HL-60 (cell line): ENCODE results near the gene DRC7.

Source experiments
- DNase-seq, 2 experiments: peaks; one replicate each; pipeline ENCODE4 v3.0.0-alpha.2; 2010 to 2020; ENCODE audit warnings: low read depth in 1 of 2, low spot score in 1 of 2
- H3K27ac ChIP-seq: fragments of 250-450 bp; sonication (Bioruptor Pico); replicated peaks from 2 replicates; pipeline ENCODE4 v1.5.1; 2020; ENCODE audit warnings: mild to moderate bottlenecking, moderate library complexity
- H3K27me3 ChIP-seq: fragments of 250-450 bp; sonication (Bioruptor Pico); 2 replicates; pipeline ENCODE4 v1.5.1; 2021; ENCODE audit warnings: mild to moderate bottlenecking, moderate library complexity; ENCODE audit not compliant: insufficient read depth, poor library complexity, severe bottlenecking
- H3K4me3 ChIP-seq: replicated peaks from 2 replicates; pipeline ENCODE4 v1.5.1; 2011; ENCODE audit warnings: mild to moderate bottlenecking, control low read depth, low read length; ENCODE audit not compliant: insufficient read depth
- GABPA ChIP-seq: IDR thresholded peaks from 2 replicates; pipeline ENCODE4 v1.6.1; 2012; ENCODE audit warnings: low read depth
- POLR2AphosphoS5 ChIP-seq: IDR thresholded peaks from 2 replicates; pipeline ENCODE4 v1.6.1; 2012; ENCODE audit warnings: low read depth
- REST ChIP-seq: IDR thresholded peaks from 2 replicates; pipeline ENCODE4 v1.6.1; 2012; ENCODE audit warnings: low read depth; ENCODE audit not compliant: insufficient replicate concordance
- SPI1 ChIP-seq: IDR thresholded peaks from 2 replicates; pipeline ENCODE4 v1.6.1; 2012; ENCODE audit warnings: low read depth, mild to moderate bottlenecking, borderline replicate concordance
- TF ChIP-seq, protein P1 (sequence below): IDR thresholded peaks from one replicate; pipeline ENCODE4 v1.5.1; 2011; ENCODE audit warnings: low read length, control low read depth, inconsistent platforms; ENCODE audit not compliant: insufficient read depth

DRC7 gene

GRCh38 chr16:57694231-57694724, 328 bp upstream of the DRC7 start:
- Histone ChIP-seq H3K27me3 (no peaks in the 10 kb centered on the region), H3K27ac (peak overlapping the region; percentile 97), H3K4me3 (no peak overlapping the region)
- TF ChIP-seq GABPA = no peak
- TF ChIP-seq POLR2AphosphoS5 = no peak
- TF ChIP-seq SPI1 = no peak
- TF ChIP-seq REST = no peak
- TF ChIP-seq, protein P1, sequence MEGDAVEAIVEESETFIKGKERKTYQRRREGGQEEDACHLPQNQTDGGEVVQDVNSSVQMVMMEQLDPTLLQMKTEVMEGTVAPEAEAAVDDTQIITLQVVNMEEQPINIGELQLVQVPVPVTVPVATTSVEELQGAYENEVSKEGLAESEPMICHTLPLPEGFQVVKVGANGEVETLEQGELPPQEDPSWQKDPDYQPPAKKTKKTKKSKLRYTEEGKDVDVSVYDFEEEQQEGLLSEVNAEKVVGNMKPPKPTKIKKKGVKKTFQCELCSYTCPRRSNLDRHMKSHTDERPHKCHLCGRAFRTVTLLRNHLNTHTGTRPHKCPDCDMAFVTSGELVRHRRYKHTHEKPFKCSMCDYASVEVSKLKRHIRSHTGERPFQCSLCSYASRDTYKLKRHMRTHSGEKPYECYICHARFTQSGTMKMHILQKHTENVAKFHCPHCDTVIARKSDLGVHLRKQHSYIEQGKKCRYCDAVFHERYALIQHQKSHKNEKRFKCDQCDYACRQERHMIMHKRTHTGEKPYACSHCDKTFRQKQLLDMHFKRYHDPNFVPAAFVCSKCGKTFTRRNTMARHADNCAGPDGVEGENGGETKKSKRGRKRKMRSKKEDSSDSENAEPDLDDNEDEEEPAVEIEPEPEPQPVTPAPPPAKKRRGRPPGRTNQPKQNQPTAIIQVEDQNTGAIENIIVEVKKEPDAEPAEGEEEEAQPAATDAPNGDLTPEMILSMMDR = no peak
- no peak for DNase-seq

GRCh38 chr16:57695680-57696069, 1.1 kb downstream of the DRC7 start:
- H3K27ac ChIP-seq = peak overlapping the region; percentile 97
- no peaks in the 10 kb centered on the region for H3K27me3 ChIP-seq
- no peak overlapping the region for H3K4me3 ChIP-seq
- no peak for DNase-seq
- TF ChIP-seq SPI1 = no peak
- TF ChIP-seq, protein P1 = no peak
- TF ChIP-seq GABPA = no peak
- TF ChIP-seq REST = no peak

DNA sequence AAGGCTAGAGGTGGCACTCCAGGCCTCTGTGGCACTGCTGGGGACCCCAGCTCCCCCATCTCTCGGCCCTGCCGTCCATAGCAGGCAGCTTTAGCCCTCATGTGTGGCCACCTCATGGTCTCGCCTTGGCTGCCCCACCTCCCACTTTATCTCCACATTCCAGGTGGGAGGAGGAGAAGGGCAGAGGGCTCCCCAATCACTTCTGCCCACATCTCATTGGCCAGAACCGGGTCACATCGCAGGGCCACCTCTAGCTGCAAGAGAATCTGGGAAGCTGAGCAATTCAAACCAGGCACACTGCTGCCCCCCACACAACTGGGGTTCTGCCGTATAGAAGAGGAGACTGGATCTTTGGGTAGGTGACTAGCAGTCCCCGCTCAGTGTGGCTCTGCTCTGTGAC, 1.6 kb downstream of the DRC7 start:
- H3K4me3 ChIP-seq = no peak overlapping the region
- no peak for DNase-seq
- TF ChIP-seq GABPA (no peak), SPI1 (no peak)
- no peaks in the 10 kb centered on the region for H3K27me3 ChIP-seq
- H3K27ac ChIP-seq = no peak overlapping the region

GRCh38 chr16:57697896-57698537, 3.4 kb downstream of the DRC7 start:
- no peak for TF ChIP-seq POLR2AphosphoS5
- TF ChIP-seq, protein P1 = no peak
- no peak for TF ChIP-seq SPI1
- no peak for TF ChIP-seq GABPA
- no peak for TF ChIP-seq REST

More at GRCh38 chr16:57697896-57698537, 3.4 kb downstream of the DRC7 start:
- no peak for DNase-seq
- Histone ChIP-seq H3K4me3 (no peak overlapping the region), H3K27ac (no peak overlapping the region), H3K27me3 (no peaks in the 10 kb centered on the region)
